H9 (cell line): ENCODE data around the gene PPP2R3A. TPM values are rescaled to one million over a fixed set of nuclear protein-coding genes. Genes with fewer than 3 reads are reported as not detected.

Experiments used
- DNase-seq: peaks from one replicate; pipeline ENCODE4 v3.0.0-alpha.2; 2017
- H2AFZ ChIP-seq: one replicate; pipeline ENCODE4 v1.6.1; 2013; ENCODE audit warnings: mild to moderate bottlenecking, low read length, control low read depth, moderate library complexity
- H2AK5ac ChIP-seq: 2 replicates; pipeline ENCODE4 v1.6.1; 2013; ENCODE audit warnings: low read length, control low read depth, mixed read lengths; ENCODE audit not compliant: insufficient read length
- H2BK120ac ChIP-seq: one replicate; pipeline ENCODE4 v1.6.1; 2013; ENCODE audit warnings: low read depth, mild to moderate bottlenecking, low read length, control low read depth, inconsistent platforms; ENCODE audit not compliant: poor library complexity, severe bottlenecking
- H2BK12ac ChIP-seq: 2 replicates; pipeline ENCODE4 v1.6.1; 2013; ENCODE audit warnings: low read length, control low read depth, mixed read lengths, low read depth; ENCODE audit not compliant: insufficient read length
- H2BK15ac ChIP-seq: 2 replicates; pipeline ENCODE4 v1.6.1; 2013; ENCODE audit warnings: low read depth, low read length, control low read depth
- H2BK20ac ChIP-seq: one replicate; pipeline ENCODE4 v1.6.1; 2013; ENCODE audit warnings: low read depth, mild to moderate bottlenecking, low read length, control low read depth, inconsistent platforms; ENCODE audit not compliant: poor library complexity, severe bottlenecking
- H2BK5ac ChIP-seq: 2 replicates; pipeline ENCODE4 v1.6.1; 2013; ENCODE audit warnings: low read length, control low read depth, mixed read lengths; ENCODE audit not compliant: insufficient read length
- H3K14ac ChIP-seq: 2 replicates; pipeline ENCODE4 v1.6.1; 2013; ENCODE audit warnings: low read length, control low read depth; ENCODE audit not compliant: insufficient read depth
- H3K18ac ChIP-seq: 2 replicates; pipeline ENCODE4 v1.6.1; 2013; ENCODE audit warnings: low read depth, mild to moderate bottlenecking, mixed read lengths, low read length, control low read depth; ENCODE audit not compliant: insufficient read length
- H3K23ac ChIP-seq: 2 replicates; pipeline ENCODE4 v1.6.1; 2013; ENCODE audit warnings: low read length, control low read depth, mixed read lengths, low read depth; ENCODE audit not compliant: insufficient read length
- H3K23me2 ChIP-seq: 2 replicates; pipeline ENCODE4 v1.6.1; 2013; ENCODE audit warnings: low read depth, mild to moderate bottlenecking, mixed read lengths, low read length, control low read depth; ENCODE audit not compliant: insufficient read length, poor library complexity, severe bottlenecking
- H3K27ac ChIP-seq: 2 replicates; pipeline ENCODE4 v1.5.1; 2013; ENCODE audit warnings: low read length, control low read depth, mixed read lengths, low read depth; ENCODE audit not compliant: insufficient read length
- H3K27me3 ChIP-seq: 2 replicates; pipeline ENCODE4 v1.6.1; 2013; ENCODE audit warnings: low read length, control low read depth, inconsistent platforms; ENCODE audit not compliant: insufficient read depth
- H3K4ac ChIP-seq: 2 replicates; pipeline ENCODE4 v1.6.1; 2013; ENCODE audit warnings: low read depth, mild to moderate bottlenecking, control low read depth, inconsistent platforms, low read length, moderate library complexity
- H3K4me1 ChIP-seq: 2 replicates; pipeline ENCODE4 v1.6.1; 2013; ENCODE audit warnings: low read length, control low read depth, inconsistent platforms; ENCODE audit not compliant: insufficient read depth
- H3K4me2 ChIP-seq: 2 replicates; pipeline ENCODE4 v1.6.1; 2013; ENCODE audit warnings: low read length, control low read depth, mixed read lengths; ENCODE audit not compliant: insufficient read length, insufficient read depth
- H3K56ac ChIP-seq: 2 replicates; pipeline ENCODE4 v1.6.1; 2013; ENCODE audit warnings: low read depth, mild to moderate bottlenecking, mixed read lengths, low read length, control low read depth; ENCODE audit not compliant: insufficient read length
- H3K79me1 ChIP-seq: 2 replicates; pipeline ENCODE4 v1.6.1; 2013; ENCODE audit warnings: low read depth, mild to moderate bottlenecking, moderate library complexity, low read length, control low read depth, inconsistent platforms; ENCODE audit not compliant: insufficient read depth, poor library complexity, severe bottlenecking
- H3K79me2 ChIP-seq: 2 replicates; pipeline ENCODE4 v1.6.1; 2013; ENCODE audit warnings: low read length, control low read depth, inconsistent platforms; ENCODE audit not compliant: insufficient read depth
- H3K9ac ChIP-seq: 2 replicates; pipeline ENCODE4 v1.6.1; 2013; ENCODE audit warnings: low read length, control low read depth, mixed read lengths; ENCODE audit not compliant: insufficient read length; ENCODE audit errors: extremely low read depth
- H3K9me3 ChIP-seq: one replicate; pipeline ENCODE4 v1.6.1; 2013; ENCODE audit warnings: low read depth, low read length, inconsistent platforms; ENCODE audit not compliant: control insufficient read depth
- H3T11ph ChIP-seq: one replicate; pipeline ENCODE4 v1.6.1; 2013; ENCODE audit warnings: mild to moderate bottlenecking, low read length, control low read depth, inconsistent platforms
- H4K20me1 ChIP-seq: one replicate; pipeline ENCODE4 v1.6.1; 2013; ENCODE audit not compliant: control insufficient read depth, insufficient read length, insufficient read depth
- H4K5ac ChIP-seq: 2 replicates; pipeline ENCODE4 v1.6.1; 2013; ENCODE audit warnings: low read depth, mild to moderate bottlenecking, mixed read lengths, low read length, control low read depth; ENCODE audit not compliant: insufficient read length
- H4K8ac ChIP-seq: replicated peaks from 2 replicates; pipeline ENCODE4 v1.6.1; 2013; ENCODE audit warnings: low read length, control low read depth, mixed read lengths, low read depth; ENCODE audit not compliant: insufficient read length
- H4K91ac ChIP-seq: 2 replicates; pipeline ENCODE4 v1.6.1; 2013; ENCODE audit warnings: low read depth, mild to moderate bottlenecking, moderate library complexity, mixed read lengths, low read length, control low read depth; ENCODE audit not compliant: insufficient read length
- H3K27ac Mint-ChIP-seq, 3 experiments: 2 replicates in 2 of 3; 3 replicates in 1 of 3; pipeline ENCODE4 v1.8.0; 2020 to 2021; ENCODE audit warnings: mixed read lengths in 3 of 3, mild to moderate bottlenecking in 1 of 3, moderate library complexity in 1 of 3
- H3K27me3 Mint-ChIP-seq: 2 replicates; pipeline ENCODE4 v1.8.0; 2021; ENCODE audit warnings: low read depth, mild to moderate bottlenecking, moderate library complexity, mixed read lengths
- H3K36me3 Mint-ChIP-seq, 3 experiments: 2 replicates in 2 of 3; 3 replicates in 1 of 3; pipeline ENCODE4 v1.8.0; 2020 to 2021; ENCODE audit warnings: low read depth in 3 of 3, mixed read lengths in 3 of 3; ENCODE audit not compliant: insufficient read depth in 1 of 3
- H3K4me1 Mint-ChIP-seq, 2 experiments: 2 replicates each; pipeline ENCODE4 v1.8.0; 2020; ENCODE audit warnings: mixed read lengths in 2 of 2
- H3K4me3 Mint-ChIP-seq, 2 experiments: 2 replicates in 1 of 2; 3 replicates in 1 of 2; pipeline ENCODE4 v1.8.0; 2020 to 2021; ENCODE audit warnings: mild to moderate bottlenecking in 2 of 2, mixed read lengths in 2 of 2, moderate library complexity in 1 of 2
- H3K9me3 Mint-ChIP-seq, 2 experiments: 2 replicates in 1 of 2; 3 replicates in 1 of 2; pipeline ENCODE4 v1.8.0; 2020; ENCODE audit warnings: mild to moderate bottlenecking in 2 of 2, mixed read lengths in 2 of 2, moderate library complexity in 1 of 2
- WGBS: extraction: QIAGEN DNeasy Blood & Tissue Kit; methylation state at CpG from one replicate; pipeline ENCODE4 v1.1.7; 2013; ENCODE audit warnings: missing lambda C conversion rate, low lambda C conversion rate, mixed read lengths; ENCODE audit not compliant: insufficient read length; ENCODE audit errors: extremely low coverage; 5-methylcytosine and 5-hydroxymethylcytosine counted together
- total RNA-seq: library from RNA; stranded (reverse); gene quantifications from 2 replicates; pipeline ENCODE4 v1.2.1, GENCODE V29; 2021
- TF ChIP-seq, protein P1 (sequence below): fragments of 200-600 bp; sonication (generic); conservative IDR thresholded peaks from 3 replicates; pipeline ENCODE4 v1.8.0; 2021; ENCODE audit warnings: antibody characterized with exemption, mild to moderate bottlenecking

PPP2R3A gene
- total RNA-seq, 1 experiment from 2014 or later: 12.4 TPM

DNA sequence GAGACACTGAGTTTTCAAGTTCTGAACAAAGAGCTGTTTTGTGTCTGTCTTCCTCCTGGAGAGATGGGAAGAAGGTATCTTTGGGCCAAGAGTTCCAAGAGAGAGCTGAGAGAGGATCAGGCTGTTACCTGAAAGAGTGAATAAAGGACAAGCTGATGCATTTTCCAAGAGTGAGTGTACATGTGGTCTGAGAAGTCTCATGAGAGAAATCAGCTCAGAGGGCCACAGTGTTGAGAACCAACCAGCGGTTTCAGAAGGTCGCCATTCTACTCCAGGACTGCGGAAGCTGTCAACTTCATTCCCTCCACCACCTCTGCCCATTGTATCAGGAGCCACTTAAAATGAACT, 42.7 kb upstream of the PPP2R3A start:
- no peaks in the 10 kb centered on the region for H3K9me3 ChIP-seq
- H4K8ac ChIP-seq: no peak overlapping the region
- H2BK5ac ChIP-seq: no peak overlapping the region
- no peak overlapping the region for H2BK120ac ChIP-seq
- DNase-seq: no peak
- H2BK20ac ChIP-seq: no peak overlapping the region
- no peak overlapping the region for H2AK5ac ChIP-seq
- WGBS: no CpG with 5 or more reads among the region's 3 CpGs
- no peak overlapping the region for H2BK15ac ChIP-seq
- no peaks in the 10 kb centered on the region for H3K36me3 Mint-ChIP-seq
- H3K27ac Mint-ChIP-seq: no peak overlapping the region
- H3K4me1 Mint-ChIP-seq: peaks cover 18 to 20% of the 10 kb centered on the region in 2 experiments
- no peaks in the 10 kb centered on the region for H4K20me1 ChIP-seq
- H3K4me2 ChIP-seq: no peak overlapping the region
- no peak overlapping the region for H3T11ph ChIP-seq
- H3K4me1 ChIP-seq: no peaks in the 10 kb centered on the region
- H3K27ac ChIP-seq: no peak overlapping the region
- no peak overlapping the region for H3K56ac ChIP-seq
- no peaks in the 10 kb centered on the region for H3K79me2 ChIP-seq
- TF ChIP-seq, protein P1, sequence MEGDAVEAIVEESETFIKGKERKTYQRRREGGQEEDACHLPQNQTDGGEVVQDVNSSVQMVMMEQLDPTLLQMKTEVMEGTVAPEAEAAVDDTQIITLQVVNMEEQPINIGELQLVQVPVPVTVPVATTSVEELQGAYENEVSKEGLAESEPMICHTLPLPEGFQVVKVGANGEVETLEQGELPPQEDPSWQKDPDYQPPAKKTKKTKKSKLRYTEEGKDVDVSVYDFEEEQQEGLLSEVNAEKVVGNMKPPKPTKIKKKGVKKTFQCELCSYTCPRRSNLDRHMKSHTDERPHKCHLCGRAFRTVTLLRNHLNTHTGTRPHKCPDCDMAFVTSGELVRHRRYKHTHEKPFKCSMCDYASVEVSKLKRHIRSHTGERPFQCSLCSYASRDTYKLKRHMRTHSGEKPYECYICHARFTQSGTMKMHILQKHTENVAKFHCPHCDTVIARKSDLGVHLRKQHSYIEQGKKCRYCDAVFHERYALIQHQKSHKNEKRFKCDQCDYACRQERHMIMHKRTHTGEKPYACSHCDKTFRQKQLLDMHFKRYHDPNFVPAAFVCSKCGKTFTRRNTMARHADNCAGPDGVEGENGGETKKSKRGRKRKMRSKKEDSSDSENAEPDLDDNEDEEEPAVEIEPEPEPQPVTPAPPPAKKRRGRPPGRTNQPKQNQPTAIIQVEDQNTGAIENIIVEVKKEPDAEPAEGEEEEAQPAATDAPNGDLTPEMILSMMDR: no peak
- H4K91ac ChIP-seq: no peak overlapping the region
- H3K79me1 ChIP-seq: no peaks in the 10 kb centered on the region
- H3K4me3 Mint-ChIP-seq: no peak overlapping the region
- H4K5ac ChIP-seq: no peak overlapping the region
- no peak overlapping the region for H3K23ac ChIP-seq
- H3K4ac ChIP-seq: no peak overlapping the region
- H2BK12ac ChIP-seq: no peak overlapping the region
- no peaks in the 10 kb centered on the region for H3K23me2 ChIP-seq
- no peak overlapping the region for H3K14ac ChIP-seq
- peaks cover 2% of the 10 kb centered on the region; the same call in 1 of the 2 replicates for H3K27me3 Mint-ChIP-seq
- no peaks in the 10 kb centered on the region for H3K27me3 ChIP-seq
- no peak overlapping the region for H3K18ac ChIP-seq
- no peaks in the 10 kb centered on the region; a peak in 1 of 5 replicates for H3K9me3 Mint-ChIP-seq
- no peak overlapping the region for H2AFZ ChIP-seq
- H3K9ac ChIP-seq: no peak overlapping the region
